Ovary (tissue), 9 donors: Measurements from ENCODE around the gene LRRC4. TPM values are rescaled to one million over a fixed set of nuclear protein-coding genes. Genes with fewer than 3 reads are reported as not detected.

Source experiments
- DNase-seq, 5 donors: peaks; one replicate each; pipeline ENCODE4 v3.0.0-alpha.2; 2019 to 2020
- H3K27ac ChIP-seq, 2 donors: fragments of 200-600 bp; one replicate each; pipeline versions ENCODE4 v1.5.1 to v1.8.0; 2019 to 2022
- H3K27me3 ChIP-seq: fragments of 200-600 bp; one replicate; pipeline ENCODE4 v1.8.0; 2022
- H3K36me3 ChIP-seq: fragments of 200-600 bp; sonication (generic); one replicate; pipeline ENCODE4 v1.5.1; 2019
- H3K4me1 ChIP-seq: one replicate; pipeline ENCODE4 v1.8.1; 2013; ENCODE audit warnings: mild to moderate bottlenecking, moderate library complexity; ENCODE audit not compliant: insufficient read depth
- H3K4me3 ChIP-seq: fragments of 200-600 bp; sonication (generic); one replicate; pipeline ENCODE4 v1.5.1; 2017
- H3K9me3 ChIP-seq, 2 donors: fragments of 200-600 bp in 1 of 2; sonication (generic) in 1 of 2; one replicate each; pipeline versions ENCODE4 v1.5.1 to v1.8.1; 2013 to 2019; ENCODE audit warnings: mild to moderate bottlenecking in 1 of 2, moderate library complexity in 1 of 2
- EP300 ChIP-seq: sonication (generic); formaldehyde crosslinking; IDR thresholded peaks from one replicate; pipeline ENCODE4 v1.6.1; 2017; ENCODE audit warnings: antibody characterized with exemption
- POLR2A ChIP-seq: fragments of 450-650 bp; IDR thresholded peaks from one replicate; pipeline ENCODE4 v1.6.1; 2017; ENCODE audit warnings: antibody characterized with exemption, mild to moderate bottlenecking, moderate library complexity
- WGBS, 3 donors: extraction: QIAGEN DNeasy Blood & Tissue Kit in 1 of 3; methylation state at CpG; one replicate each; pipeline versions ENCODE4 v1.1.5 to v1.1.7; 2013 to 2017; 5-methylcytosine and 5-hydroxymethylcytosine counted together
- intact Hi-C, 4 donors: fragments of 100-400 bp; cut with DNase I; formaldehyde crosslinking; loops; one replicate each; pipeline versions ENCODE4 v1.11.0 to v1.15.1; 2022 to 2023
- polyA plus RNA-seq, 2 donors: library from polyadenylated mRNA; stranded (reverse); fragments of 200-250 nt in 1 of 2; fragments of 350-450 nt in 1 of 2; fragmentation: Illumina TruSeq in 1 of 2; extraction: RNeasy Lipid Tissue Mini Kit (QIAGEN cat#74804) in 1 of 2; gene quantifications; one replicate each; pipeline ENCODE4 v1.2.3, GENCODE V29; 2013 to 2014
- total RNA-seq, 7 donors: library from RNA; depleted of rRNA in 2 of 7; stranded (reverse); fragments of >200 nt in 2 of 7; fragmentation: NEBNext Ultra II Directional in 3 of 7; extraction: Animal tissue kit (Norgen Biotek cat#: 25700) in 3 of 7; gene quantifications; one replicate each; pipeline versions ENCODE4 v1.1.0 to v1.2.4, GENCODE V29; 2016 to 2023
- TF ChIP-seq, protein P1 (sequence below), 3 donors: fragments of 450-650 bp in 2 of 3; fragments of 200-600 bp in 1 of 3; IDR thresholded peaks; one replicate each; pipeline versions ENCODE4 v1.5.1 to v1.8.0; 2016 to 2022; ENCODE audit warnings: antibody characterized with exemption in 3 of 3, mild to moderate bottlenecking in 1 of 3
- donor health status: DM: no; HTN: no; CAD: no; lungs with moderate emphysema.
- donor health status: DM: no; HTN: no; CAD: no.
- donor health status: Bipolar disorder and iron deficiency.
- donor health status: DM: yes; HTN: yes; CAD: no.
- donor health status: DM: no; HTN: no; CAD: no.
- donor health status: DM: yes; HTN: yes; CAD: no.

Gene LRRC4
- total and polyA plus RNA-seq, 9 donors, result 0.72 to 16.7 (median 4.6) TPM

DNA sequence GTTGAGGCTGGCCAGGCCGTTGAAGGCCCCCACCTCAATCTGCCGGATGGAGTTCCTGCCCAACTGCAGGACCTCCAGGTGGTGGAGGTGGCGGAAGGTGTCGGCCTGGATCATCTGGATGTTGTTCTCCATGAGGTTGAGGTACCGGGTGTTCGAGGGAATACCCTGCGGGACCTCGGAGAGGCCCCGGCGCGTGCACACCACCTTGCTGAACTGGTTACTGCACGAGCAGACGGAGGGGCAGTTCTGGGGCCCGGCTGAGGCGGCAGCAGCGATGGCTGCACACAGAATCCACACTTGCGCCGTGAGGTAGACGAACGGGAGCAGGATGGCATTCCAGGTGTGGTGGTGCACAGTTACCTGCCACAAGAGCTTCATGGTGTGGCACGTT lies 979 bp downstream of the LRRC4 start:
- no peak overlapping the region for H3K4me3 ChIP-seq

DNA sequence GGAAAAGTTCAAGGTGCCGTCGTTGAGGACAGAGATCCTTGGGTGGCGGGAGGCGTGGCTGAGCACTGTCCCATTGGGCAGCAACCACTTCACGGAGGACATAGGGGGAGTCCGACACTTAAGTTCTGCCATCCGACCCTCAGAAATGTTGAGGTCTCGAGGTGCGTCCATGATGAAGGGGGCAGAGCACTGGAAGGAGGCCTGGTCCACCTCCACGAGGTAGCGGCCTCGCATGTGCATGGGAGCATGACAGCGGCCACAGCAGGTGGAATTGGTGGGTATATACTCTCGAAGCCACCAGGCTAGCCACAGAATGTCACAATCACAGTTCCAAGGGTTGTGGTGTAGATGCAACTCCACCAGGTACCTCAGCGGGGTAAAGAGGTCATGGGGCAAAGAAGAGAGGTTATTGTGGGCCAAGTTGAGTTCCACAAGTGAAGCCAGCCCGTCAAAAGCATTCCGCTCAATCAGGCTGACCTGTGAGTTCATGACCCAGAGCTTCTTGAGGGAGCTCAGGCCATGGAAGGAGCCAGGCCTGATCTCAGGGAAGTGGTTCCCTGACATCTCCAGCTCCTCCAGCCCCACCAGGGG lies 1.7 kb downstream of the LRRC4 start:
- DNase-seq, result no peak
- peaks cover 9% of the 10 kb centered on the region for H3K4me1 ChIP-seq
- no peak overlapping the region for H3K27ac ChIP-seq
- TF ChIP-seq, protein P1, sequence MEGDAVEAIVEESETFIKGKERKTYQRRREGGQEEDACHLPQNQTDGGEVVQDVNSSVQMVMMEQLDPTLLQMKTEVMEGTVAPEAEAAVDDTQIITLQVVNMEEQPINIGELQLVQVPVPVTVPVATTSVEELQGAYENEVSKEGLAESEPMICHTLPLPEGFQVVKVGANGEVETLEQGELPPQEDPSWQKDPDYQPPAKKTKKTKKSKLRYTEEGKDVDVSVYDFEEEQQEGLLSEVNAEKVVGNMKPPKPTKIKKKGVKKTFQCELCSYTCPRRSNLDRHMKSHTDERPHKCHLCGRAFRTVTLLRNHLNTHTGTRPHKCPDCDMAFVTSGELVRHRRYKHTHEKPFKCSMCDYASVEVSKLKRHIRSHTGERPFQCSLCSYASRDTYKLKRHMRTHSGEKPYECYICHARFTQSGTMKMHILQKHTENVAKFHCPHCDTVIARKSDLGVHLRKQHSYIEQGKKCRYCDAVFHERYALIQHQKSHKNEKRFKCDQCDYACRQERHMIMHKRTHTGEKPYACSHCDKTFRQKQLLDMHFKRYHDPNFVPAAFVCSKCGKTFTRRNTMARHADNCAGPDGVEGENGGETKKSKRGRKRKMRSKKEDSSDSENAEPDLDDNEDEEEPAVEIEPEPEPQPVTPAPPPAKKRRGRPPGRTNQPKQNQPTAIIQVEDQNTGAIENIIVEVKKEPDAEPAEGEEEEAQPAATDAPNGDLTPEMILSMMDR (IDR thresholded peaks at IDR 0.05), result no peak
- TF ChIP-seq EP300 (no peak), POLR2A (no peak)
- 96 to 97% (median 96%) methylated on average over 17 of the region's 17 CpGs for WGBS, 3 donors
- intact Hi-C loops, result no loop called here
- no peaks in the 10 kb centered on the region for H3K27me3 ChIP-seq
- H3K9me3 ChIP-seq, result no peaks in the 10 kb centered on the region
- no peak overlapping the region for H3K4me3 ChIP-seq
- H3K36me3 ChIP-seq, result no peaks in the 10 kb centered on the region

More for the DNA sequence above, 979 bp downstream of the LRRC4 start:
- 90 to 95% (median 91%) methylated on average over 21 of the region's 21 CpGs for WGBS, 3 donors
- no peak for TF ChIP-seq EP300
- TF ChIP-seq POLR2A, result no peak
- TF ChIP-seq, protein P1 (IDR thresholded peaks at IDR 0.05), result no peak
- Histone ChIP-seq H3K9me3 (no peaks in the 10 kb centered on the region), H3K4me1 (peaks cover 9% of the 10 kb centered on the region), H3K27me3 (no peaks in the 10 kb centered on the region), H3K36me3 (no peaks in the 10 kb centered on the region), H3K27ac (no peak overlapping the region)
- intact Hi-C loops, result no loop called here
- DNase-seq, result no peak

- H3K27ac ChIP-seq, result no peak overlapping the region
- WGBS, 3 donors, result 42 to 60% (median 49%) methylated on average over 4 of the region's 4 CpGs
- intact Hi-C loops, result no loop called here
Observed at GRCh38 chr7:128027485-128027980, 3.7 kb downstream of the LRRC4 start.

DNA sequence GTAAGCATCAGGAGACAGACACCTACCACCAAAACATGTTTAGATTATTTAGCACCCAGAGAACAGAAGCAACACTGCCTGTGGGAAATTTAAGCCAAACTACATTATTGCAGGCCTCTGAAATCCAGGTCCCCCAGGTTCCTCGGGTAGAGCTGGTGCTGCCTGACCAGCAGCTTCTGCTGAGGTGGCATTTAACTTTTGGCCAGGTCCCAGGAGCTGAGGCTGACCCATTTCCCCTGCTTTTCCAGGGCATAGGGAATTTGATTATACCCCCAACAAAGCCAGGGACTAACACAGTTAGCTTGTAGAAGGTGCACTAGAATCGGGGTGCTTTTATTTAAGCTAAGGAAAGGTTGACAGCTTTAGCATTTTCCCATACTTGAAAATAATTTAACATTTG lies 4.7 kb downstream of the LRRC4 start:
- 67 to 76% (median 74%) methylated on average over 2 of the region's 2 CpGs for WGBS, 3 donors
- TF ChIP-seq, protein P1 (IDR thresholded peaks at IDR 0.05), result no peak
- no peak for TF ChIP-seq EP300
- no peak for TF ChIP-seq POLR2A
- peaks cover 5% of the 10 kb centered on the region for H3K4me1 ChIP-seq

More at GRCh38 chr7:128027485-128027980, 3.7 kb downstream of the LRRC4 start:
- H3K4me1 ChIP-seq, result peaks cover 5% of the 10 kb centered on the region
- no peaks in the 10 kb centered on the region for H3K36me3 ChIP-seq
- TF ChIP-seq EP300, result no peak
- no peak for TF ChIP-seq POLR2A
- TF ChIP-seq, protein P1 (IDR thresholded peaks at IDR 0.05), result no peak
- no peaks in the 10 kb centered on the region for H3K9me3 ChIP-seq
- no peaks in the 10 kb centered on the region for H3K27me3 ChIP-seq
- DNase-seq, result no peak
- no peak overlapping the region for H3K4me3 ChIP-seq

More for the DNA sequence above, 4.7 kb downstream of the LRRC4 start:
- Histone ChIP-seq H3K9me3 (no peaks in the 10 kb centered on the region), H3K36me3 (no peaks in the 10 kb centered on the region), H3K4me3 (no peak overlapping the region), H3K27ac (no peak overlapping the region), H3K27me3 (no peaks in the 10 kb centered on the region)
- DNase-seq, result no peak
- intact Hi-C loops, result no loop called here
